SK-N-SH treated with all-trans-retinoic acid at 6 μM for 48 hours (cell line): ENCODE results near the gene SLK.

Experiments
- ATAC-seq: fragments of 200-7000 bp; cut with Tn5 transposase; 3 replicates; pipeline ENCODE4 v1.9.1; 2020; ENCODE audit warnings: mild to moderate bottlenecking, moderate library complexity
- ARNTL ChIP-seq: fragments of 450-650 bp; formaldehyde crosslinking; IDR thresholded peaks from 2 replicates; pipeline ENCODE4 v1.5.0; 2020; ENCODE audit warnings: low read depth, mild to moderate bottlenecking, moderate library complexity, borderline replicate concordance
- BACH2 ChIP-seq: fragments of 250-450 bp; sonication (Bioruptor Pico); IDR thresholded peaks from 2 replicates; pipeline ENCODE4 v1.9.0; 2021; ENCODE audit warnings: mild to moderate bottlenecking, borderline replicate concordance
- CSDC2 ChIP-seq: fragments of 250-450 bp; sonication (Bioruptor Pico); IDR thresholded peaks from 2 replicates; pipeline ENCODE4 v1.5.0; 2020; ENCODE audit warnings: mild to moderate bottlenecking, moderate library complexity
- ESRRG ChIP-seq: fragments of 250-450 bp; sonication (Bioruptor Pico); IDR thresholded peaks from 2 replicates; pipeline ENCODE4 v1.6.1; 2021; ENCODE audit warnings: mild to moderate bottlenecking
- GLIS3 ChIP-seq: fragments of 250-450 bp; sonication (Bioruptor Pico); IDR thresholded peaks from 2 replicates; pipeline ENCODE4 v1.5.0; 2020; ENCODE audit warnings: mild to moderate bottlenecking, moderate library complexity
- ISL1 ChIP-seq: fragments of 250-450 bp; sonication (Bioruptor Pico); IDR thresholded peaks from 2 replicates; pipeline ENCODE4 v2.1.2; 2022; ENCODE audit warnings: mild to moderate bottlenecking, moderate library complexity
- OSR1 ChIP-seq: fragments of 250-450 bp; sonication (Bioruptor Pico); IDR thresholded peaks from 2 replicates; pipeline ENCODE4 v1.8.0; 2022; ENCODE audit warnings: moderate library complexity, mild to moderate bottlenecking, inconsistent platforms
- PPARA ChIP-seq: fragments of 250-450 bp; sonication (Bioruptor Pico); IDR thresholded peaks from 2 replicates; pipeline ENCODE4 v1.5.0; 2020; ENCODE audit warnings: mild to moderate bottlenecking, borderline replicate concordance
- RARB ChIP-seq: fragments of 250-450 bp; sonication (Bioruptor Pico); IDR thresholded peaks from 2 replicates; pipeline ENCODE4 v1.8.0; 2021; ENCODE audit warnings: mild to moderate bottlenecking, moderate library complexity
- SNAI2 ChIP-seq: fragments of 250-450 bp; sonication (Bioruptor Pico); IDR thresholded peaks from 2 replicates; pipeline ENCODE4 v1.5.0; 2020; ENCODE audit warnings: mild to moderate bottlenecking, moderate library complexity
- TCF4 ChIP-seq: fragments of 250-450 bp; sonication (Bioruptor Pico); IDR thresholded peaks from 2 replicates; pipeline ENCODE4 v1.8.0; 2021; ENCODE audit warnings: mild to moderate bottlenecking, moderate library complexity, borderline replicate concordance
- TOX ChIP-seq: fragments of 250-450 bp; sonication (Bioruptor Pico); IDR thresholded peaks from 2 replicates; pipeline ENCODE4 v1.8.0; 2021; ENCODE audit warnings: mild to moderate bottlenecking, moderate library complexity, borderline replicate concordance
- ZFP3 ChIP-seq: fragments of 250-450 bp; sonication (Bioruptor Pico); IDR thresholded peaks from 2 replicates; pipeline ENCODE4 v1.5.0; 2020; ENCODE audit warnings: mild to moderate bottlenecking, moderate library complexity
- ZFP30 ChIP-seq: fragments of 450-650 bp; formaldehyde crosslinking; IDR thresholded peaks from 2 replicates; pipeline ENCODE4 v1.5.0; 2022; ENCODE audit warnings: mild to moderate bottlenecking, moderate library complexity
- ZNF565 ChIP-seq: fragments of 450-650 bp; formaldehyde crosslinking; conservative IDR thresholded peaks from 2 replicates; pipeline ENCODE4 v1.5.0; 2020; ENCODE audit warnings: low read depth, mild to moderate bottlenecking, moderate library complexity
- ZNF70 ChIP-seq: fragments of 450-650 bp; formaldehyde crosslinking; IDR thresholded peaks from 2 replicates; pipeline ENCODE4 v1.5.0; 2020; ENCODE audit warnings: mild to moderate bottlenecking, moderate library complexity
- ZNF8 ChIP-seq: fragments of 450-650 bp; formaldehyde crosslinking; IDR thresholded peaks from 2 replicates; pipeline ENCODE4 v1.5.0; 2020; ENCODE audit warnings: mild to moderate bottlenecking, moderate library complexity
- TF ChIP-seq, protein P1 (sequence below): fragments of 250-450 bp; sonication (Bioruptor Pico); IDR thresholded peaks from 2 replicates; pipeline ENCODE4 v1.8.0; 2020; ENCODE audit warnings: mild to moderate bottlenecking, moderate library complexity, borderline replicate concordance
- TF ChIP-seq, protein P2 (sequence below): fragments of 250-450 bp; sonication (Bioruptor Pico); IDR thresholded peaks from 2 replicates; pipeline ENCODE4 v1.5.1; 2021; ENCODE audit warnings: mild to moderate bottlenecking, moderate library complexity
- TF ChIP-seq, protein P3 (sequence below): fragments of 250-450 bp; sonication (Bioruptor Pico); IDR thresholded peaks from 2 replicates; pipeline ENCODE4 v1.5.1; 2020; ENCODE audit warnings: low read depth, mild to moderate bottlenecking, moderate library complexity
- TF ChIP-seq, protein P4 (sequence below): fragments of 250-450 bp; sonication (Bioruptor Pico); IDR thresholded peaks from 2 replicates; pipeline ENCODE4 v1.5.0; 2020; ENCODE audit warnings: mild to moderate bottlenecking, moderate library complexity

Gene SLK

DNA sequence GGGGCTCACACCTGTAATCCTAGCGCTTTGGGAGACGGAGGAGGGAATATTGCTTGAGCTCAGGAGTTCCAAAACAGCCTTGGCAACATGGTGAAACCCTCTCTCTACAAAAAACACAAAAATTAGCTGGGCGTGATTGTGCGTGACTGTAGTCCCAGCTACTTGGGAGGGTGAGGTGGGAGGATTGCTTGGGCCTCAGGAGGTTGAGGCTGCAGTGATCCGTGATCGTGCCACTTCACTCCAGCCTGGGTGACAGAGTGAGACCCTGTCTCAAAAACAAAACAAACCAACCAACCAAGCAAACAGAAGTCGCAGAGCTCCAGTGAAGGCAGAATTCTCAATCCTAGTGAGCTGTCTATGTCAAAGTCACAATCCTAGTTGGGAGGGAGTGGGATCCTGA is 34.7 kb upstream of the SLK start (continued):
- TF ChIP-seq ZFP3 (CRISPR knock-in tag), result no peak
- TF ChIP-seq, protein P1, sequence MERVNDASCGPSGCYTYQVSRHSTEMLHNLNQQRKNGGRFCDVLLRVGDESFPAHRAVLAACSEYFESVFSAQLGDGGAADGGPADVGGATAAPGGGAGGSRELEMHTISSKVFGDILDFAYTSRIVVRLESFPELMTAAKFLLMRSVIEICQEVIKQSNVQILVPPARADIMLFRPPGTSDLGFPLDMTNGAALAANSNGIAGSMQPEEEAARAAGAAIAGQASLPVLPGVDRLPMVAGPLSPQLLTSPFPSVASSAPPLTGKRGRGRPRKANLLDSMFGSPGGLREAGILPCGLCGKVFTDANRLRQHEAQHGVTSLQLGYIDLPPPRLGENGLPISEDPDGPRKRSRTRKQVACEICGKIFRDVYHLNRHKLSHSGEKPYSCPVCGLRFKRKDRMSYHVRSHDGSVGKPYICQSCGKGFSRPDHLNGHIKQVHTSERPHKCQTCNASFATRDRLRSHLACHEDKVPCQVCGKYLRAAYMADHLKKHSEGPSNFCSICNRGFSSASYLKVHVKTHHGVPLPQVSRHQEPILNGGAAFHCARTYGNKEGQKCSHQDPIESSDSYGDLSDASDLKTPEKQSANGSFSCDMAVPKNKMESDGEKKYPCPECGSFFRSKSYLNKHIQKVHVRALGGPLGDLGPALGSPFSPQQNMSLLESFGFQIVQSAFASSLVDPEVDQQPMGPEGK (CRISPR knock-in tag), result no peak
- TF ChIP-seq, all 23 proteins: peak for 0

DNA sequence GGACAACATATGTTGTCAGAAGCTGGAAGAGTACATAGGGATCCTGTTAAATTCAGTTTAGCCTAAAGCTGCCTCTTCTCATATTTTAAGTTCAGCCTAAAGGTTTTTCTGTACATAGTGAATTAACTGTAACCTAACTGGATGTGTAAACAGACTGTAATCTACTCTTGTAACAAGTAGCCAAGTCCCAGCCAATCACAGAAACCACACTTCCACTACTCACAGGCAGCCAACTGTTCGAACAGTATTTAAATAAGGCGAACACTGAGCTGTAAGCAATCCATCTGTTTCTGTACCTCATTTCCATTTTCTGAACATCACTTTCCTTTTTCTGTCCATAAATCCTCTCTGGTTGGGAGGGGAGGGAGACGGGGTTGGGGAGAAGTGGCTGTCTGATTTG is 34.0 kb upstream of the SLK start:
- no peak for ATAC-seq
- TF ChIP-seq ZNF70 (CRISPR knock-in tag) (no peak), ZNF565 (CRISPR knock-in tag) (no peak), SNAI2 (CRISPR knock-in tag) (no peak)
- TF ChIP-seq, all 23 proteins: peak for 0

DNA sequence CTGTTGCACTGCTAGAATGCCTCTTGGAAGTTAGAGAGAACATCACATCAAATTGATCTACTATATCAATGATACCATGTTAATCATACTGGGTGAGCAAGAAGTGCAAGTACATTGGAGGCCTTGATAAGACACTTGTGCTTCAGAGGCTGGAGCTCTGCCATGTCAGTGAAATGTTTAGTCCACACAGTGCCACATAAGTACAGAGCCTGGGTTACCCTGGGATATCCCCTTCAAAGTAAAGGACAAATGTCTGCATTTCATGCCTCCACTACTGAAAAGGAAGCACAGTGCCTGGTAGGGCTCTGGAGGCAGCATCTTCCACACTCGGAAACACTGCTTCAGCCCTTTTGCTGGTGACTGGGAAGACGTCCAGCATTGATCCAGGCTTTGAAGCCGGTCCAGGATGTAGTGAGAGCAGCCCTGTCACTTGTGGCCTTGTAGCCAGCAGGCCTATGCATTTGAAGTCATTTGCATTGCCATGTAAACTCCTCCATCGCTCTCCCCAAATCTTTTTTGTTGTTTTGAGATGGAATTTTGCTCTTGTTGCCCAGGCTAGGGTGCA is 33.3 kb upstream of the SLK start:
- TF ChIP-seq, protein P1 (CRISPR knock-in tag), result no peak
- TF ChIP-seq, protein P2, sequence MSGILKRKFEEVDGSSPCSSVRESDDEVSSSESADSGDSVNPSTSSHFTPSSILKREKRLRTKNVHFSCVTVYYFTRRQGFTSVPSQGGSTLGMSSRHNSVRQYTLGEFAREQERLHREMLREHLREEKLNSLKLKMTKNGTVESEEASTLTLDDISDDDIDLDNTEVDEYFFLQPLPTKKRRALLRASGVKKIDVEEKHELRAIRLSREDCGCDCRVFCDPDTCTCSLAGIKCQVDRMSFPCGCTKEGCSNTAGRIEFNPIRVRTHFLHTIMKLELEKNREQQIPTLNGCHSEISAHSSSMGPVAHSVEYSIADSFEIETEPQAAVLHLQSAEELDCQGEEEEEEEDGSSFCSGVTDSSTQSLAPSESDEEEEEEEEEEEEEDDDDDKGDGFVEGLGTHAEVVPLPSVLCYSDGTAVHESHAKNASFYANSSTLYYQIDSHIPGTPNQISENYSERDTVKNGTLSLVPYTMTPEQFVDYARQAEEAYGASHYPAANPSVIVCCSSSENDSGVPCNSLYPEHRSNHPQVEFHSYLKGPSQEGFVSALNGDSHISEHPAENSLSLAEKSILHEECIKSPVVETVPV (CRISPR knock-in tag), result no peak
- TF ChIP-seq SNAI2 (CRISPR knock-in tag) (no peak), RARB (CRISPR knock-in tag) (no peak), ZFP30 (CRISPR knock-in tag) (no peak), TCF4 (CRISPR knock-in tag) (no peak), ZNF565 (CRISPR knock-in tag) (no peak), ZNF70 (CRISPR knock-in tag) (no peak), ISL1 (CRISPR knock-in tag) (no peak), OSR1 (no peak), CSDC2 (CRISPR knock-in tag) (no peak)
- no peak for ATAC-seq

DNA sequence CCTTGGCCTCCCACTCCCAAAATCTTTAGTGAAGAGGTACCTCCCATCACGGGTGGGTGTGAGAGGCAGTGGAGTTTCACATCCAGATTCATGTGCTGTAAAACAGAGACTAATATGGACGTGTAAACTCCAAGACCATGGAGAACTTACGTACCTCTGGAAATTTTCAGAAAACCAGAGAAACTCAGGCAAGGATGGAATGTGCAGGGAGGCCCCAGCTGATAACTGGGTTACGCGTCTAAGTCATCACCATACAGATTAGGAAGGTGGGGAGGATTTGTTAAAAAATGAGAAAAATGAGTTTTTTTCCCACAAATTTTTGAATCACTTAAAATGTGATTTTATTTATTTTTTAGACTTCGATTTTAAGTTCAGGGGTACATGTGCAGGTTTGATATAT is 32.6 kb upstream of the SLK start:
- no peak for ATAC-seq
- TF ChIP-seq RARB (CRISPR knock-in tag) (no peak), PPARA (no peak), SNAI2 (CRISPR knock-in tag) (no peak), ZNF565 (CRISPR knock-in tag) (no peak), ZNF8 (CRISPR knock-in tag) (no peak), ARNTL (no peak), BACH2 (CRISPR knock-in tag) (no peak), GLIS3 (CRISPR knock-in tag) (no peak), TCF4 (CRISPR knock-in tag) (no peak), TOX (CRISPR knock-in tag) (no peak), ZFP3 (CRISPR knock-in tag) (no peak), ESRRG (CRISPR knock-in tag) (no peak), OSR1 (no peak), ISL1 (CRISPR knock-in tag) (no peak)
- TF ChIP-seq, protein P1 (CRISPR knock-in tag), result no peak
- TF ChIP-seq, protein P2 (CRISPR knock-in tag), result no peak
- TF ChIP-seq, protein P3, sequence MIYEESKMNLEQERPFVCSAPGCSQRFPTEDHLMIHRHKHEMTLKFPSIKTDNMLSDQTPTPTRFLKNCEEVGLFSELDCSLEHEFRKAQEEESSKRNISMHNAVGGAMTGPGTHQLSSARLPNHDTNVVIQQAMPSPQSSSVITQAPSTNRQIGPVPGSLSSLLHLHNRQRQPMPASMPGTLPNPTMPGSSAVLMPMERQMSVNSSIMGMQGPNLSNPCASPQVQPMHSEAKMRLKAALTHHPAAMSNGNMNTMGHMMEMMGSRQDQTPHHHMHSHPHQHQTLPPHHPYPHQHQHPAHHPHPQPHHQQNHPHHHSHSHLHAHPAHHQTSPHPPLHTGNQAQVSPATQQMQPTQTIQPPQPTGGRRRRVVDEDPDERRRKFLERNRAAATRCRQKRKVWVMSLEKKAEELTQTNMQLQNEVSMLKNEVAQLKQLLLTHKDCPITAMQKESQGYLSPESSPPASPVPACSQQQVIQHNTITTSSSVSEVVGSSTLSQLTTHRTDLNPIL (CRISPR knock-in tag), result no peak
- TF ChIP-seq, protein P4, sequence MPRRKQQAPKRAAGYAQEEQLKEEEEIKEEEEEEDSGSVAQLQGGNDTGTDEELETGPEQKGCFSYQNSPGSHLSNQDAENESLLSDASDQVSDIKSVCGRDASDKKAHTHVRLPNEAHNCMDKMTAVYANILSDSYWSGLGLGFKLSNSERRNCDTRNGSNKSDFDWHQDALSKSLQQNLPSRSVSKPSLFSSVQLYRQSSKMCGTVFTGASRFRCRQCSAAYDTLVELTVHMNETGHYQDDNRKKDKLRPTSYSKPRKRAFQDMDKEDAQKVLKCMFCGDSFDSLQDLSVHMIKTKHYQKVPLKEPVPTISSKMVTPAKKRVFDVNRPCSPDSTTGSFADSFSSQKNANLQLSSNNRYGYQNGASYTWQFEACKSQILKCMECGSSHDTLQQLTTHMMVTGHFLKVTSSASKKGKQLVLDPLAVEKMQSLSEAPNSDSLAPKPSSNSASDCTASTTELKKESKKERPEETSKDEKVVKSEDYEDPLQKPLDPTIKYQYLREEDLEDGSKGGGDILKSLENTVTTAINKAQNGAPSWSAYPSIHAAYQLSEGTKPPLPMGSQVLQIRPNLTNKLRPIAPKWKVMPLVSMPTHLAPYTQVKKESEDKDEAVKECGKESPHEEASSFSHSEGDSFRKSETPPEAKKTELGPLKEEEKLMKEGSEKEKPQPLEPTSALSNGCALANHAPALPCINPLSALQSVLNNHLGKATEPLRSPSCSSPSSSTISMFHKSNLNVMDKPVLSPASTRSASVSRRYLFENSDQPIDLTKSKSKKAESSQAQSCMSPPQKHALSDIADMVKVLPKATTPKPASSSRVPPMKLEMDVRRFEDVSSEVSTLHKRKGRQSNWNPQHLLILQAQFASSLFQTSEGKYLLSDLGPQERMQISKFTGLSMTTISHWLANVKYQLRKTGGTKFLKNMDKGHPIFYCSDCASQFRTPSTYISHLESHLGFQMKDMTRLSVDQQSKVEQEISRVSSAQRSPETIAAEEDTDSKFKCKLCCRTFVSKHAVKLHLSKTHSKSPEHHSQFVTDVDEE, result no peak
